Bronchial epithelial cell (primary cell): ENCODE results near the gene MAPK6. TPM values are rescaled to one million over a fixed set of nuclear protein-coding genes. Genes with fewer than 3 reads are reported as not detected.
A peak's percentile ranks its signal among the peaks of the same experiment; 100 is the strongest.

Experiments used
- DNase-seq: peaks from one replicate; pipeline ENCODE4 v3.0.0-alpha.2; 2010; ENCODE audit warnings: low read depth
- FAIRE-seq: peaks from 2 replicates; lab custom pipeline; 2011; peaks lifted over from hg19 to GRCh38; lab: Jason Lieb, UNC
- H3K27me3 ChIP-seq: 2 replicates; pipeline ENCODE4 v1.5.1; 2011; ENCODE audit warnings: low read length; ENCODE audit not compliant: control insufficient read depth, insufficient read depth
- H3K36me3 ChIP-seq: 2 replicates; pipeline ENCODE4 v1.5.1; 2011; ENCODE audit warnings: low read length; ENCODE audit not compliant: control insufficient read depth, insufficient read depth
- H3K4me3 ChIP-seq: 2 replicates; pipeline ENCODE4 v1.5.1; 2011; ENCODE audit warnings: mild to moderate bottlenecking, low read depth, low read length, control low read depth
- CTCF ChIP-seq: IDR thresholded peaks from 2 replicates; pipeline ENCODE4 v1.5.1; 2011; ENCODE audit warnings: mild to moderate bottlenecking, moderate library complexity, low read length, control low read depth, inconsistent platforms; ENCODE audit not compliant: insufficient read depth, severe bottlenecking
- total RNA-seq: library from RNA; depleted of rRNA; stranded (reverse); fragments of >200 nt; gene quantifications from 2 replicates; pipeline ENCODE4 v1.2.1, GENCODE V29; 2014

Gene MAPK6
- total RNA-seq, 1 donor from 2014 or later = 156 TPM

DNA sequence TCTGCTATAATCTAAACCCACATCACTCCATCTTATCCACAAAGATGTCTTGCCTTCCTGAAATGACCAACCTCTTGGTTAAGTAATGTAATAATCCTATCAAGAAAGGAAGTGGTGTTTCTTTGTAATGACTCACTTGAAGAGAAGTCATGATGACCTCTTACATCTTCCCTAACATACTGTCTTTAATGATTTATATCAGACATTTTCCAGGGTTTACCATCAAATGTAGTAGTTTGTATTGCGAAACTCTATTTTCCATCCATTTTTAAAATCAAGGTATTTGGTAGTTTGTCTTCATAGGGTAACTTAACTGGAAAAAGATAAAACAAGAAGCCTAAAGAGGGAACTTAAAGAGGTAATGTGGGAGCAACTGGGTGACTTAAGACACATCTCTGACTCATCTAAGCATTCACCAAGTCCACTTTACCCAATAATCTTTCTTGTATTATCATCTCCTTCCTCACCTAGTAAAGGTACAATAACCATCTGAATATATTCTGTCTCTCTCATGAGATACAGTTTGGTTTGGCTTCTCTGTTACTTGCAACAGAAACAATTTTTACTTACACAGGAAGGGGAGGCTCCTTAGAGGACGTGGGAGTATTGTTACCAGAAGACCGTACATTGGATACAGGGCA, 5.7 kb upstream of the MAPK6 start:
- DNase-seq (peak; percentile 86), FAIRE-seq (no peak)
- H3K27me3 ChIP-seq = no peaks in the 10 kb centered on the region
- no peak overlapping the region for H3K4me3 ChIP-seq
- TF ChIP-seq CTCF = no peak
- no peaks in the 10 kb centered on the region for H3K36me3 ChIP-seq

DNA sequence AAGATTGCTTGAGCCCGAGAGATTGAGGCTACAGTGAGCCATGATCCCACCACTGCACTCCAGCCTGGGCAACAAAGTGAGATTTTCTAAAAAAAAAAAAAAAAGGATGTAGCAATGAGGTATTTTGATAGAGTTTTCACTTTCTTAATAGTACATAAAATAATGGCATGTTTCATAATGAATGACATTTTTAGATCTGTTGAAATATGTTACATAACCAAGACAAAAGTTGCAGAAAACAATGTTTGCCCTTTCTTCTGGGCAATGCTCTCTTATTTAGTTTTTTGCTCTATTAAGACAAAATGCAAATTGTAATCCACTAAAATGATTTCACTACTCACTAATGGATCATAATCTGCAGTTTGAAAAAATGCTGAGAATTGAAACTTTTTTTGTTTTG, 4.4 kb upstream of the MAPK6 start:
- no peak for FAIRE-seq
- Histone ChIP-seq H3K4me3 (no peak overlapping the region), H3K27me3 (no peaks in the 10 kb centered on the region), H3K36me3 (no peaks in the 10 kb centered on the region)
- no peak for DNase-seq
- no peak for TF ChIP-seq CTCF

DNA sequence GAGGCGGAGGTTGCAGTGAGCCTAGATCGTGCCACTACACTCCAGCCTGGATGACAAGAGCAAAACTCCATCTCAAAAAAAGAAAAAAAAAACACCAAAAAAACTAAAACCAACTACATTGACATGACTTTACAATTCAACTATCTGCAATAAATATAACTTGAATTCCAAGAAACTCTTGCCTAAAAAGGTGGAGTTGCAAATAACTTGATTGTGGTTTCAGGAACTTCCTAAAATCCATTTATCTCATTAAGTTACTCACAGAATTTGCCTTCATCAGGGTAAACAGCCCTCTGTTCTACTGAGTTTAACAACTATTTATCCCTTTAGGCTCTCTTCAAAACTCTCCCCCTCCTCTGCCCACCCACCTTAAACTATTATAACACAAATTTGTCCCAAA, 2.7 kb upstream of the MAPK6 start:
- no peak for DNase-seq
- no peaks in the 10 kb centered on the region for H3K27me3 ChIP-seq
- TF ChIP-seq CTCF = no peak
- no peak for FAIRE-seq
- H3K36me3 ChIP-seq = no peaks in the 10 kb centered on the region
- H3K4me3 ChIP-seq = no peak overlapping the region

DNA sequence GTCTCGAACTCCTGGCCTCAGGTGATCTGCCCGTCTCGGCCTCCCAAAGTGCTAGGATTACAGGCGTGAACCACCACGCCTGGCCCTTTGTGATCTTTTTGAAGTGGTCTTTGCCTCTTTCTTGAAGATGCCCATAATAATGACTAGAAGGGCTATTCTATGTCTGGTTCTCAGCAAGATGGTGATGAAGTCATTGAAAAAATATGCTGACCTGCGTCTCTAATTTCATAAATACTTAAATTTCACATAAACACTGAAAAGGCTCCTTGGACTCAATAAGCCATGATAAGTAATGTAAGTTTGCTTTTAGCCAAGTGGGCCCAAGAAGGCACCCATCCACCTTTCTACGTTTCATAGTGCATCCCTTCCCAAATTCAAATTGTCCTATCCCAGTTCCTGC, 775 bp upstream of the MAPK6 start:
- Histone ChIP-seq H3K27me3 (no peaks in the 10 kb centered on the region), H3K4me3 (no peak overlapping the region), H3K36me3 (no peaks in the 10 kb centered on the region)
- FAIRE-seq = no peak
- TF ChIP-seq CTCF = no peak
- DNase-seq = peak; percentile 37

DNA sequence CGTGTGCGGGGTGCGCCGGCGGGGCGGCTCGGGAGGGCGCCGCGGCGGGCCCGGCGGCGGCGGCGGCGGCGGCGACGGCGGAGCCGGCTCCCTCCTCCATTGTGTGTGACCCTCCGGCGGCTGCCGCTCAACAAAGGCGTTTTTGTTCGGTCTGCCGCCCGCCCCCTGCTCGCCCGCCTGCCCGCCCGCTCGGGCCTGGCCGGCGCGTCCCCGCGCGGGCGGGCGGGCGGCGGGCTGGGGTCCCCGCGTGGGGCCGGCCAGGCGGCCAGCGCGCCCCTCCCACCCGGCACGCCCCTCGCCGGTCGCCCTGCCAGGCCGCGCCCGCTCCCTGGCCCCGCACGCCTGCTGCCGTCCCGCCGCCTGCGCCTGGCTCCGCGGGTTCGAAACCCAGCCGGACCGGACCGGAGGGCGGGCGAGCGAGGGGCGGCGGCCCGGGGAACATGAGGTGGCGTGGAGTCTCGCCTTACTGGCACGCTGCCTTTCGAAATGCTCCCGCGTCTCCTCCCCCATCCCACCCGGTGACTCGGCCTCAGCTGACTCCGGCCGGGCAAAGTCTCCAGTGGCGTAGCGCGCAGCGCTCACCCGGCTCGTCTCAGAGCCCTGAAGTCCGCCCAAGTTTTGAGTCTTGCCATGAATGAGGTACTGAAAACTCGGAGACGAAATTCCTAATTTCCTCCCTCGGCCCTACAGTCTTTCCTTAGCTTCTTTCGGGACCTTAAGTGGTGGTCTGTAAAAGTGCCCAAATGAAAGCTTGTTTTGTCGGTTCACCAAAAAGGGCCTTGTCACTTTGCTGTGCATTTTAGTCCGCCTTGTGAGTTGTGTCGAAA, 588 bp downstream of the MAPK6 start:
- Histone ChIP-seq H3K27me3 (no peaks in the 10 kb centered on the region), H3K4me3 (peak overlapping the region; percentile 59), H3K36me3 (peaks cover 3% of the 10 kb centered on the region)
- TF ChIP-seq CTCF = no peak
- no peak for FAIRE-seq
- DNase-seq = peak; percentile 76
